Measurements from ENCODE around the gene IQGAP2. TPM values are rescaled to one million over a fixed set of nuclear protein-coding genes. Genes with fewer than 3 reads are reported as not detected.
"Not testable (repeated sequence)": the region's sequence is repeated elsewhere in the genome, so short reads cannot be mapped to it uniquely, and the experiment has no call there.

Gene IQGAP2
- total RNA-seq, 1 experiment from 2014 or later, result 0.59 TPM

DNA sequence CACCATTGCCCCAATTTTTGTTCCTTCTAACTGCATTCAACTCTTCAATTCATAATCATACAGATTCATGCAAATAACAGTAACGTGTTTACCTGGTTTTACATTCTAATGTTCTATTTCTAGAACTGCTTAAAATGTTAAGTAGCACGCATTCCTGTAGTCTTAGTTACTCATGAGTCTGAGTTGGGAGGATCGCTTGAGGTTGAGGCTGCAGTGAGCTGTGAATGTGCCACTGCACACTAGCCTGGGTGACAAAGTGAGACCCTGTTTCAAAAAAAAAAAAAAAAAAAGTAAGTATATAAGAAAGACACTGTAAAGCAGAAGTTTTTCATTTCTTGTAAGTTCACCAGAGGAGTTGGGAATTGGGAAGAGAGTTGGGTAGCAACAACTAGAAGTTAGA lies 114.2 kb downstream of the IQGAP2 start:
- H3K27ac ChIP-seq (ENCODE audit: low read length), result no peak overlapping the region
- no peaks in the 10 kb centered on the region for H3K36me3 ChIP-seq (ENCODE audit: control insufficient read depth, insufficient read depth, low read length)
- TF ChIP-seq POLR2AphosphoS5 (IDR thresholded peaks at IDR 0.05; ENCODE audit: low read depth, low read length) (no peak), SIN3A (IDR thresholded peaks at IDR 0.05; ENCODE audit: borderline replicate concordance, insufficient read depth, low read depth, low read length) (no peak), TCF7L2 (IDR thresholded peaks at IDR 0.05; ENCODE audit: low read depth, low read length) (no peak)
- TF ChIP-seq, protein P1, sequence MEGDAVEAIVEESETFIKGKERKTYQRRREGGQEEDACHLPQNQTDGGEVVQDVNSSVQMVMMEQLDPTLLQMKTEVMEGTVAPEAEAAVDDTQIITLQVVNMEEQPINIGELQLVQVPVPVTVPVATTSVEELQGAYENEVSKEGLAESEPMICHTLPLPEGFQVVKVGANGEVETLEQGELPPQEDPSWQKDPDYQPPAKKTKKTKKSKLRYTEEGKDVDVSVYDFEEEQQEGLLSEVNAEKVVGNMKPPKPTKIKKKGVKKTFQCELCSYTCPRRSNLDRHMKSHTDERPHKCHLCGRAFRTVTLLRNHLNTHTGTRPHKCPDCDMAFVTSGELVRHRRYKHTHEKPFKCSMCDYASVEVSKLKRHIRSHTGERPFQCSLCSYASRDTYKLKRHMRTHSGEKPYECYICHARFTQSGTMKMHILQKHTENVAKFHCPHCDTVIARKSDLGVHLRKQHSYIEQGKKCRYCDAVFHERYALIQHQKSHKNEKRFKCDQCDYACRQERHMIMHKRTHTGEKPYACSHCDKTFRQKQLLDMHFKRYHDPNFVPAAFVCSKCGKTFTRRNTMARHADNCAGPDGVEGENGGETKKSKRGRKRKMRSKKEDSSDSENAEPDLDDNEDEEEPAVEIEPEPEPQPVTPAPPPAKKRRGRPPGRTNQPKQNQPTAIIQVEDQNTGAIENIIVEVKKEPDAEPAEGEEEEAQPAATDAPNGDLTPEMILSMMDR (IDR thresholded peaks at IDR 0.05), result no peak
- TF ChIP-seq, protein P2, sequence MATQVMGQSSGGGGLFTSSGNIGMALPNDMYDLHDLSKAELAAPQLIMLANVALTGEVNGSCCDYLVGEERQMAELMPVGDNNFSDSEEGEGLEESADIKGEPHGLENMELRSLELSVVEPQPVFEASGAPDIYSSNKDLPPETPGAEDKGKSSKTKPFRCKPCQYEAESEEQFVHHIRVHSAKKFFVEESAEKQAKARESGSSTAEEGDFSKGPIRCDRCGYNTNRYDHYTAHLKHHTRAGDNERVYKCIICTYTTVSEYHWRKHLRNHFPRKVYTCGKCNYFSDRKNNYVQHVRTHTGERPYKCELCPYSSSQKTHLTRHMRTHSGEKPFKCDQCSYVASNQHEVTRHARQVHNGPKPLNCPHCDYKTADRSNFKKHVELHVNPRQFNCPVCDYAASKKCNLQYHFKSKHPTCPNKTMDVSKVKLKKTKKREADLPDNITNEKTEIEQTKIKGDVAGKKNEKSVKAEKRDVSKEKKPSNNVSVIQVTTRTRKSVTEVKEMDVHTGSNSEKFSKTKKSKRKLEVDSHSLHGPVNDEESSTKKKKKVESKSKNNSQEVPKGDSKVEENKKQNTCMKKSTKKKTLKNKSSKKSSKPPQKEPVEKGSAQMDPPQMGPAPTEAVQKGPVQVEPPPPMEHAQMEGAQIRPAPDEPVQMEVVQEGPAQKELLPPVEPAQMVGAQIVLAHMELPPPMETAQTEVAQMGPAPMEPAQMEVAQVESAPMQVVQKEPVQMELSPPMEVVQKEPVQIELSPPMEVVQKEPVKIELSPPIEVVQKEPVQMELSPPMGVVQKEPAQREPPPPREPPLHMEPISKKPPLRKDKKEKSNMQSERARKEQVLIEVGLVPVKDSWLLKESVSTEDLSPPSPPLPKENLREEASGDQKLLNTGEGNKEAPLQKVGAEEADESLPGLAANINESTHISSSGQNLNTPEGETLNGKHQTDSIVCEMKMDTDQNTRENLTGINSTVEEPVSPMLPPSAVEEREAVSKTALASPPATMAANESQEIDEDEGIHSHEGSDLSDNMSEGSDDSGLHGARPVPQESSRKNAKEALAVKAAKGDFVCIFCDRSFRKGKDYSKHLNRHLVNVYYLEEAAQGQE (IDR thresholded peaks at IDR 0.05; ENCODE audit: insufficient read depth in 1 of 2, low read depth in 2 of 2, low read length in 1 of 2), result no peak
- in situ Hi-C loops (cut with HindIII; ENCODE audit: low pct_unique_long_range_greater_than_20kb, low sequenced_read_pairs), result no loop called here
- no peak overlapping the region for H3K4me3 ChIP-seq (ENCODE audit: low read depth in 2 of 2, low read length in 2 of 2)
- ChIA-PET POLR2A (no interaction called here), CTCF (no interaction called here)
- no peak for ATAC-seq
- intact Hi-C loops (cut with micrococcal nuclease; ENCODE audit: unreplicated experiment), result no loop called here
- BruUV-seq (replicated peaks), result no TSS peak
- H3K4me1 ChIP-seq (ENCODE audit: control insufficient read depth, insufficient read depth, low read length), result no peaks in the 10 kb centered on the region
- no peaks in the 10 kb centered on the region for H3K9me3 ChIP-seq (ENCODE audit: control insufficient read depth, insufficient read depth, low read depth, low read length)
- H3K27me3 ChIP-seq (ENCODE audit: control insufficient read depth, insufficient read depth, low read length), result peaks cover 14% of the 10 kb centered on the region
- DNase-seq (ENCODE audit: low read depth, low spot score), result no peak

GRCh38 chr5:76518246-76518645 lies 115.2 kb downstream of the IQGAP2 start:
- DNase-seq (ENCODE audit: low read depth, low spot score); in situ Hi-C loops (cut with HindIII; ENCODE audit: low pct_unique_long_range_greater_than_20kb, low sequenced_read_pairs); POLR2A ChIA-PET; H3K4me1 ChIP-seq (ENCODE audit: control insufficient read depth, insufficient read depth, low read length); H3K27ac ChIP-seq (ENCODE audit: low read length); H3K4me3 ChIP-seq (ENCODE audit: low read depth in 2 of 2, low read length in 2 of 2); intact Hi-C loops (cut with micrococcal nuclease; ENCODE audit: unreplicated experiment); ATAC-seq; H3K36me3 ChIP-seq (ENCODE audit: control insufficient read depth, insufficient read depth, low read length); H3K9me3 ChIP-seq (ENCODE audit: control insufficient read depth, insufficient read depth, low read depth, low read length); CTCF ChIA-PET; BruUV-seq (replicated peaks): not testable (repeated sequence)
- H3K27me3 ChIP-seq (ENCODE audit: control insufficient read depth, insufficient read depth, low read length), result peaks cover 14% of the 10 kb centered on the region

- no peak overlapping the region for H3K27ac ChIP-seq (ENCODE audit: low read length)
- ChIA-PET POLR2A (no interaction called here), CTCF (no interaction called here)
- no peaks in the 10 kb centered on the region for H3K4me1 ChIP-seq (ENCODE audit: control insufficient read depth, insufficient read depth, low read length)
- H3K27me3 ChIP-seq (ENCODE audit: control insufficient read depth, insufficient read depth, low read length), result peaks cover 15% of the 10 kb centered on the region
- H3K36me3 ChIP-seq (ENCODE audit: control insufficient read depth, insufficient read depth, low read length), result no peaks in the 10 kb centered on the region
- intact Hi-C loops (cut with micrococcal nuclease; ENCODE audit: unreplicated experiment) (loop anchor here (5.0 kb wide), 1 partner anchor 311 kb away; no protein-coding TSS in a partner anchor), in situ Hi-C loops (cut with HindIII; ENCODE audit: low pct_unique_long_range_greater_than_20kb, low sequenced_read_pairs) (no loop called here)
- H3K9me3 ChIP-seq (ENCODE audit: control insufficient read depth, insufficient read depth, low read depth, low read length), result no peaks in the 10 kb centered on the region
- no TSS peak for BruUV-seq (replicated peaks)
- H3K4me3 ChIP-seq (ENCODE audit: low read depth in 2 of 2, low read length in 2 of 2), result no peak overlapping the region
- TF ChIP-seq, protein P1 (IDR thresholded peaks at IDR 0.05), result no peak
- TF ChIP-seq, protein P2 (IDR thresholded peaks at IDR 0.05; ENCODE audit: insufficient read depth in 1 of 2, low read depth in 2 of 2, low read length in 1 of 2), result no peak
- TF ChIP-seq SIN3A (IDR thresholded peaks at IDR 0.05; ENCODE audit: borderline replicate concordance, insufficient read depth, low read depth, low read length) (no peak), POLR2AphosphoS5 (IDR thresholded peaks at IDR 0.05; ENCODE audit: low read depth, low read length) (no peak), TCF7L2 (IDR thresholded peaks at IDR 0.05; ENCODE audit: low read depth, low read length) (no peak)
- no peak for DNase-seq (ENCODE audit: low read depth, low spot score)
- ATAC-seq, result no peak
Observed at GRCh38 chr5:76521240-76521758, 118.2 kb downstream of the IQGAP2 start.
